HEK293T (cell line): ENCODE measurements around the gene OPA1.

Source experiments
- CTCF ChIA-PET: fragments of 350-600 bp; formaldehyde crosslinking; extraction: SDS; loops from one replicate; lab custom pipeline; 2021; ENCODE audit warnings: antibody characterized with exemption, inconsistent platforms; lab: Yijun Ruan, JAX
- POLR2A ChIA-PET: fragments of 350-600 bp; formaldehyde crosslinking; extraction: SDS; loops from one replicate; lab custom pipeline; 2020; ENCODE audit warnings: antibody characterized with exemption, inconsistent platforms; lab: Yijun Ruan, JAX
- DNase-seq: peaks from one replicate; pipeline ENCODE4 v3.0.0; 2012; ENCODE audit warnings: mixed read lengths; ENCODE audit errors: extremely low spot score
- ARNT ChIP-seq: fragments of 450-650 bp; IDR thresholded peaks from 2 replicates; pipeline ENCODE4 v1.6.1; 2017; ENCODE audit warnings: mild to moderate bottlenecking
- BHLHE40 ChIP-seq: fragments of 450-650 bp; IDR thresholded peaks from 2 replicates; pipeline ENCODE4 v1.6.1; 2016; ENCODE audit warnings: mild to moderate bottlenecking, moderate library complexity, borderline replicate concordance
- CTBP1 ChIP-seq: fragments of 450-650 bp; IDR thresholded peaks from 2 replicates; pipeline ENCODE4 v1.6.1; 2016; ENCODE audit warnings: borderline replicate concordance
- ELF4 ChIP-seq: fragments of 450-650 bp; IDR thresholded peaks from 2 replicates; pipeline ENCODE4 v1.6.1; 2017; ENCODE audit warnings: antibody characterized with exemption
- FOXA1 ChIP-seq: fragments of 450-650 bp; IDR thresholded peaks from 2 replicates; pipeline ENCODE4 v1.6.1; 2016; ENCODE audit warnings: mild to moderate bottlenecking
- FOXK2 ChIP-seq: fragments of 450-650 bp; IDR thresholded peaks from 2 replicates; pipeline ENCODE4 v1.6.1; 2016; ENCODE audit warnings: mild to moderate bottlenecking
- FOXM1 ChIP-seq: fragments of 450-650 bp; IDR thresholded peaks from 2 replicates; pipeline ENCODE4 v1.6.1; 2017; ENCODE audit warnings: mild to moderate bottlenecking, borderline replicate concordance
- HDGF ChIP-seq: fragments of 450-650 bp; IDR thresholded peaks from 2 replicates; pipeline ENCODE4 v1.6.1; 2017; ENCODE audit warnings: antibody characterized with exemption, borderline replicate concordance
- L3MBTL2 ChIP-seq: fragments of 450-650 bp; conservative IDR thresholded peaks from 2 replicates; pipeline ENCODE4 v1.6.1; 2016; ENCODE audit warnings: mild to moderate bottlenecking
- LEF1 ChIP-seq: fragments of 450-650 bp; IDR thresholded peaks from 2 replicates; pipeline ENCODE4 v1.6.1; 2017; ENCODE audit warnings: mild to moderate bottlenecking, borderline replicate concordance
- NFRKB ChIP-seq: fragments of 450-650 bp; IDR thresholded peaks from 2 replicates; pipeline ENCODE4 v1.6.1; 2016; ENCODE audit warnings: mild to moderate bottlenecking, moderate library complexity
- PKNOX1 ChIP-seq: fragments of 450-650 bp; IDR thresholded peaks from 2 replicates; pipeline ENCODE4 v1.6.1; 2016
- SP1 ChIP-seq: fragments of 450-650 bp; IDR thresholded peaks from 2 replicates; pipeline ENCODE4 v1.6.1; 2017
- SUZ12 ChIP-seq: fragments of 450-650 bp; IDR thresholded peaks from 2 replicates; pipeline ENCODE4 v1.6.1; 2016; ENCODE audit warnings: mild to moderate bottlenecking
- TARDBP ChIP-seq: fragments of 450-650 bp; IDR thresholded peaks from 2 replicates; pipeline ENCODE4 v1.6.1; 2016
- ZNF384 ChIP-seq: fragments of 450-650 bp; IDR thresholded peaks from 2 replicates; pipeline ENCODE4 v1.6.1; 2016

OPA1 gene

GRCh38 chr3:193660698-193661411, 67.8 kb downstream of the OPA1 start:
- ChIA-PET POLR2A (no interaction called here), CTCF (interaction anchor here (0.6 kb wide), 1 partner anchor 15 kb away, joined by 3 read pairs; no protein-coding TSS in a partner anchor)
- TF ChIP-seq FOXA1 (no peak), HDGF (no peak), ELF4 (no peak), SUZ12 (no peak), FOXK2 (no peak), LEF1 (no peak)
- no peak for DNase-seq

GRCh38 chr3:193662757-193663322, 69.8 kb downstream of the OPA1 start:
- TF ChIP-seq SP1, result no peak
- TF ChIP-seq FOXM1, result no peak
- no peak for TF ChIP-seq NFRKB
- no peak for TF ChIP-seq ZNF384
- TF ChIP-seq L3MBTL2, result no peak
- DNase-seq, result no peak
- CTCF ChIA-PET, result no interaction called here
- POLR2A ChIA-PET, result no interaction called here

GRCh38 chr3:193665370-193665989, 72.5 kb downstream of the OPA1 start:
- POLR2A ChIA-PET, result no interaction called here
- TF ChIP-seq FOXK2 (no peak), SUZ12 (no peak), LEF1 (no peak), SP1 (no peak), CTBP1 (no peak), ZNF384 (no peak), ELF4 (no peak), L3MBTL2 (no peak), FOXM1 (no peak), PKNOX1 (no peak), HDGF (no peak), NFRKB (no peak), ARNT (no peak), FOXA1 (no peak), BHLHE40 (no peak), TARDBP (no peak)
- CTCF ChIA-PET, result interaction anchor here (1.5 kb wide), 1 partner anchor 115 kb away, joined by 5 read pairs; no protein-coding TSS in a partner anchor
- DNase-seq, result no peak

- ChIA-PET CTCF (no interaction called here), POLR2A (no interaction called here)
- no peak for DNase-seq
- TF ChIP-seq PKNOX1 (no peak), FOXM1 (no peak), HDGF (no peak), ZNF384 (no peak), BHLHE40 (no peak), ARNT (no peak), CTBP1 (no peak), SP1 (no peak), LEF1 (no peak), ELF4 (no peak), FOXK2 (no peak), NFRKB (no peak), TARDBP (no peak), L3MBTL2 (no peak), SUZ12 (no peak), FOXA1 (no peak)
Observed at GRCh38 chr3:193673845-193674244, 80.8 kb downstream of the OPA1 start.

GRCh38 chr3:193674714-193675113, 81.7 kb downstream of the OPA1 start:
- CTCF ChIA-PET, result no interaction called here
- TF ChIP-seq L3MBTL2 (no peak), FOXK2 (no peak), NFRKB (no peak), ZNF384 (no peak)
- no peak for DNase-seq
- POLR2A ChIA-PET, result no interaction called here

GRCh38 chr3:193677734-193678133, 84.7 kb downstream of the OPA1 start:
- ChIA-PET CTCF (no interaction called here), POLR2A (no interaction called here)
- DNase-seq, result no peak
- TF ChIP-seq SP1 (no peak), FOXK2 (no peak), PKNOX1 (no peak), ARNT (no peak)
